Measurements from ENCODE around the gene BRD2. TPM values are rescaled to one million over a fixed set of nuclear protein-coding genes. Genes with fewer than 3 reads are reported as not detected.

BRD2 gene
- total and polyA plus RNA-seq, 11 donors = 56.8 to 107 (median 73.1) TPM

- 74 to 86% (median 76%) methylated on average over 11 of the region's 11 CpGs for WGBS, 4 donors
- Histone ChIP-seq H3K4me1 (peaks cover 0 to 89% (median 4%) of the 10 kb centered on the region in 12 donors), H3K27ac (no peak overlapping the region), H3K36me3 (peaks cover 0 to 16% (median 0%) of the 10 kb centered on the region in 9 donors), H3K27me3 (no peaks in the 10 kb centered on the region), H3K4me3 (no peak overlapping the region), H3K9me3 (peaks cover 0 to 8% (median 0%) of the 10 kb centered on the region in 12 donors)
- intact Hi-C loops (cut with DNase I) = loop anchor here in 1 of 10 donors (10.0 kb wide), 1 partner anchor 53 kb away; no protein-coding TSS in a partner anchor
- ATAC-seq (no peak), DNase-seq (no peak)
- TF ChIP-seq CTCF (IDR thresholded peaks at IDR 0.05) (peak in 7 of 12 donors; percentile 12 to 34 (median 27)), POLR2A (IDR thresholded peaks at IDR 0.05) (no peak)
Measured at GRCh38 chr6:32947552-32948465, 20.6 kb upstream of the BRD2 start.

- TF ChIP-seq POLR2A (IDR thresholded peaks at IDR 0.05) (no peak), CTCF (IDR thresholded peaks at IDR 0.05) (no peak)
- Histone ChIP-seq H3K27me3 (no peaks in the 10 kb centered on the region), H3K27ac (no peak overlapping the region), H3K4me3 (no peak overlapping the region), H3K4me1 (peaks cover 0 to 87% (median 5%) of the 10 kb centered on the region in 12 donors), H3K36me3 (peaks cover 0 to 16% (median 0%) of the 10 kb centered on the region in 9 donors), H3K9me3 (peaks cover 0 to 8% (median 0%) of the 10 kb centered on the region in 12 donors)
- ATAC-seq = no peak
- intact Hi-C loops (cut with DNase I) = loop anchor here in 1 of 10 donors (10.0 kb wide), 1 partner anchor 54 kb away; no protein-coding TSS in a partner anchor
- WGBS, 4 donors = 86 to 97% (median 91%) methylated on average over 9 of the region's 9 CpGs
- no peak for DNase-seq
Measured at GRCh38 chr6:32949113-32949512, 19.3 kb upstream of the BRD2 start.

- H3K9me3 ChIP-seq = peaks cover 0 to 8% (median 0%) of the 10 kb centered on the region in 12 donors
- H3K27me3 ChIP-seq = no peaks in the 10 kb centered on the region
- WGBS, 4 donors = 91 to 94% (median 93%) methylated on average over 3 of the region's 3 CpGs
- intact Hi-C loops (cut with DNase I) = no loop called here
- H3K4me3 ChIP-seq = peak overlapping the region in 1 of 12 donors; percentile 63
- H3K27ac ChIP-seq = no peak overlapping the region
- peaks cover 0 to 16% (median 0%) of the 10 kb centered on the region in 9 donors for H3K36me3 ChIP-seq
- ATAC-seq = no peak
- H3K4me1 ChIP-seq = peaks cover 0 to 89% (median 5%) of the 10 kb centered on the region in 12 donors
- no peak for DNase-seq
- TF ChIP-seq POLR2A (IDR thresholded peaks at IDR 0.05) (no peak), CTCF (IDR thresholded peaks at IDR 0.05) (no peak)
Measured at GRCh38 chr6:32950010-32950409, 18.4 kb upstream of the BRD2 start.

GRCh38 chr6:32950449-32950848, 17.9 kb upstream of the BRD2 start:
- no peak overlapping the region for H3K27ac ChIP-seq
- H3K36me3 ChIP-seq = peaks cover 0 to 16% (median 0%) of the 10 kb centered on the region in 9 donors
- peak overlapping the region in 1 of 12 donors; percentile 63 for H3K4me3 ChIP-seq
- intact Hi-C loops (cut with DNase I) = no loop called here
- H3K4me1 ChIP-seq = peaks cover 0 to 89% (median 5%) of the 10 kb centered on the region in 12 donors
- no peak for ATAC-seq
- WGBS, 4 donors = 95 to 100% (median 96%) methylated on average over 8 of the region's 8 CpGs
- no peak for DNase-seq
- H3K27me3 ChIP-seq = no peaks in the 10 kb centered on the region
- peaks cover 0 to 8% (median 0%) of the 10 kb centered on the region in 12 donors for H3K9me3 ChIP-seq
- no peak for TF ChIP-seq POLR2A (IDR thresholded peaks at IDR 0.05)
- no peak for TF ChIP-seq CTCF (IDR thresholded peaks at IDR 0.05)

Measured in heart left ventricle (tissue), 16 donors.